ENCODE results near the gene TMEM92.
"Not testable (repeated sequence)": the region's sequence is repeated elsewhere in the genome, so short reads cannot be mapped to it uniquely, and the experiment has no call there.

DNA sequence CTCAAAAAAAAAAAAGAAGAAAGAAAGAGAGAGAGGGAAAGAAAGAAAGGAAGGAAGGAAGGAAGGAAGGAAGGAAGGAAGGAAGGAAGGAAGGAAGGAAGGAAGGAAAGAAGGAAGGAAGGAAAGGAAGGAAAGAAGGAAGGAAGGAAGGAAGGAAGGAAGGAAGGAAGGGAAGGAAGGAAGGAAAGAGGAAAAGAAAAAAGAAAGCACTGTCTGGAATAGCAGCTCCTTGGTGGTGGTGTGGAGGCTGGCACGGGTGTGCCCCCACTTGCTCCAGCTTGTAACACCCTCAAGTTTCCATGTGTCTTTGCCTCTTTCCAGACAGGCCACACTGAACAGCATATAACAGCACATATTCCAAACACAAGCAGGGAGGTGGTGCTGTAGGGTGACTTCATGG is 26.6 kb downstream of the TMEM92 start:
- not testable (repeated sequence) for TF ChIP-seq FOXM1 (IDR thresholded peaks at IDR 0.05; ENCODE audit: borderline replicate concordance); FOXA1 (IDR thresholded peaks at IDR 0.05); SP1 (IDR thresholded peaks at IDR 0.05); TARDBP (IDR thresholded peaks at IDR 0.05); ZNF384 (IDR thresholded peaks at IDR 0.05); SUZ12 (IDR thresholded peaks at IDR 0.05); BHLHE40 (IDR thresholded peaks at IDR 0.05; ENCODE audit: borderline replicate concordance)

Measured in HEK293T (cell line).